ENCODE data around the gene DCUN1D4.

The DCUN1D4 gene

GRCh38 chr4:51943221-51943620 lies 100.3 kb downstream of the DCUN1D4 start:
- no peaks in the 10 kb centered on the region for H3K27me3 ChIP-seq (ENCODE audit: insufficient read depth, poor library complexity, severe bottlenecking)
- H3K27ac ChIP-seq (replicated peaks) = no peak overlapping the region
- no peak for TF ChIP-seq GABPA (IDR thresholded peaks at IDR 0.05; ENCODE audit: low read depth)
- no peak for TF ChIP-seq POLR2AphosphoS5 (IDR thresholded peaks at IDR 0.05; ENCODE audit: low read depth)
- no peak for TF ChIP-seq SPI1 (IDR thresholded peaks at IDR 0.05; ENCODE audit: borderline replicate concordance, low read depth)
- no peak for TF ChIP-seq CTCF (IDR thresholded peaks at IDR 0.05; ENCODE audit: insufficient read depth, low read length)
- no peak for TF ChIP-seq REST (IDR thresholded peaks at IDR 0.05; ENCODE audit: insufficient replicate concordance, low read depth)
- DNase-seq (ENCODE audit: low read depth in 1 of 2, low spot score in 1 of 2) = no peak
- H3K4me3 ChIP-seq (replicated peaks; ENCODE audit: insufficient read depth, low read length) = no peak overlapping the region

- TF ChIP-seq POLR2AphosphoS5 (IDR thresholded peaks at IDR 0.05; ENCODE audit: low read depth) (no peak), CTCF (IDR thresholded peaks at IDR 0.05; ENCODE audit: insufficient read depth, low read length) (no peak), REST (IDR thresholded peaks at IDR 0.05; ENCODE audit: insufficient replicate concordance, low read depth) (no peak), GABPA (IDR thresholded peaks at IDR 0.05; ENCODE audit: low read depth) (no peak), SPI1 (IDR thresholded peaks at IDR 0.05; ENCODE audit: borderline replicate concordance, low read depth) (no peak)
- Histone ChIP-seq H3K27ac (replicated peaks) (no peak overlapping the region), H3K4me3 (replicated peaks; ENCODE audit: insufficient read depth, low read length) (no peak overlapping the region), H3K27me3 (ENCODE audit: insufficient read depth, poor library complexity, severe bottlenecking) (no peaks in the 10 kb centered on the region)
- no peak for DNase-seq (ENCODE audit: low read depth in 1 of 2, low spot score in 1 of 2)
Observed at GRCh38 chr4:51958199-51958968, 115.4 kb downstream of the DCUN1D4 start.

- Histone ChIP-seq H3K4me3 (replicated peaks; ENCODE audit: insufficient read depth, low read length) (no peak overlapping the region), H3K27ac (replicated peaks) (no peak overlapping the region), H3K27me3 (ENCODE audit: insufficient read depth, poor library complexity, severe bottlenecking) (no peaks in the 10 kb centered on the region)
- TF ChIP-seq GABPA (IDR thresholded peaks at IDR 0.05; ENCODE audit: low read depth) (no peak), SPI1 (IDR thresholded peaks at IDR 0.05; ENCODE audit: borderline replicate concordance, low read depth) (no peak), REST (IDR thresholded peaks at IDR 0.05; ENCODE audit: insufficient replicate concordance, low read depth) (no peak), CTCF (IDR thresholded peaks at IDR 0.05; ENCODE audit: insufficient read depth, low read length) (no peak), POLR2AphosphoS5 (IDR thresholded peaks at IDR 0.05; ENCODE audit: low read depth) (no peak)
- no peak for DNase-seq (ENCODE audit: low read depth in 1 of 2, low spot score in 1 of 2)
Observed at GRCh38 chr4:51960486-51960885, 117.5 kb downstream of the DCUN1D4 start.
